Measurements from ENCODE around the gene CECR2. TPM values are rescaled to one million over a fixed set of nuclear protein-coding genes. Genes with fewer than 3 reads are reported as not detected.
A peak's percentile ranks its signal among the peaks of the same experiment; 100 is the strongest.

CECR2 gene
- total RNA-seq, 1 experiment from 2014 or later, result 111 TPM

DNA sequence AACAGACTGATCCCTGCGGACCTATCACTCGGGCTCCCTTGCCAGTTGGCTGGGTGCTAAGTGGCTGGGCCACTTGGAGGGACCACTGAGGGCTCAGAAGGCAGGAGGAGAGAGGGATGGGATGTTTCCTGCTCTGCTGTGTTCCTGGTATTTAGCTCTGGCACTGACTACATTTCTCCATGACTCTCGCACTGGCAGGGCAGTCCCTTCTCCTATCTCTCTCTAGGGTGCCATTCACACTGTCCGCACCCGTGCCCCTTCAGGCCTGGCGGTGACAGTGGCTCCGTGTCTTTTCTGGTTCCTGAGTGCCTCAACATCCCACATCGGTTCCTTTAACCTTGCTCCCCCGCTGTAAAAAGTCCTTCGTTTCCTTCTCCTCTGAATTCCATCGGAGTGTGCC is 31.6 kb upstream of the CECR2 start (continued):
- TF ChIP-seq, protein P1, sequence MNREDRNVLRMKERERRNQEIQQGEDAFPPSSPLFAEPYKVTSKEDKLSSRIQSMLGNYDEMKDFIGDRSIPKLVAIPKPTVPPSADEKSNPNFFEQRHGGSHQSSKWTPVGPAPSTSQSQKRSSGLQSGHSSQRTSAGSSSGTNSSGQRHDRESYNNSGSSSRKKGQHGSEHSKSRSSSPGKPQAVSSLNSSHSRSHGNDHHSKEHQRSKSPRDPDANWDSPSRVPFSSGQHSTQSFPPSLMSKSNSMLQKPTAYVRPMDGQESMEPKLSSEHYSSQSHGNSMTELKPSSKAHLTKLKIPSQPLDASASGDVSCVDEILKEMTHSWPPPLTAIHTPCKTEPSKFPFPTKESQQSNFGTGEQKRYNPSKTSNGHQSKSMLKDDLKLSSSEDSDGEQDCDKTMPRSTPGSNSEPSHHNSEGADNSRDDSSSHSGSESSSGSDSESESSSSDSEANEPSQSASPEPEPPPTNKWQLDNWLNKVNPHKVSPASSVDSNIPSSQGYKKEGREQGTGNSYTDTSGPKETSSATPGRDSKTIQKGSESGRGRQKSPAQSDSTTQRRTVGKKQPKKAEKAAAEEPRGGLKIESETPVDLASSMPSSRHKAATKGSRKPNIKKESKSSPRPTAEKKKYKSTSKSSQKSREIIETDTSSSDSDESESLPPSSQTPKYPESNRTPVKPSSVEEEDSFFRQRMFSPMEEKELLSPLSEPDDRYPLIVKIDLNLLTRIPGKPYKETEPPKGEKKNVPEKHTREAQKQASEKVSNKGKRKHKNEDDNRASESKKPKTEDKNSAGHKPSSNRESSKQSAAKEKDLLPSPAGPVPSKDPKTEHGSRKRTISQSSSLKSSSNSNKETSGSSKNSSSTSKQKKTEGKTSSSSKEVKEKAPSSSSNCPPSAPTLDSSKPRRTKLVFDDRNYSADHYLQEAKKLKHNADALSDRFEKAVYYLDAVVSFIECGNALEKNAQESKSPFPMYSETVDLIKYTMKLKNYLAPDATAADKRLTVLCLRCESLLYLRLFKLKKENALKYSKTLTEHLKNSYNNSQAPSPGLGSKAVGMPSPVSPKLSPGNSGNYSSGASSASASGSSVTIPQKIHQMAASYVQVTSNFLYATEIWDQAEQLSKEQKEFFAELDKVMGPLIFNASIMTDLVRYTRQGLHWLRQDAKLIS (CRISPR knock-in tag; IDR thresholded peaks at IDR 0.05; ENCODE audit: borderline replicate concordance), result no peak

DNA sequence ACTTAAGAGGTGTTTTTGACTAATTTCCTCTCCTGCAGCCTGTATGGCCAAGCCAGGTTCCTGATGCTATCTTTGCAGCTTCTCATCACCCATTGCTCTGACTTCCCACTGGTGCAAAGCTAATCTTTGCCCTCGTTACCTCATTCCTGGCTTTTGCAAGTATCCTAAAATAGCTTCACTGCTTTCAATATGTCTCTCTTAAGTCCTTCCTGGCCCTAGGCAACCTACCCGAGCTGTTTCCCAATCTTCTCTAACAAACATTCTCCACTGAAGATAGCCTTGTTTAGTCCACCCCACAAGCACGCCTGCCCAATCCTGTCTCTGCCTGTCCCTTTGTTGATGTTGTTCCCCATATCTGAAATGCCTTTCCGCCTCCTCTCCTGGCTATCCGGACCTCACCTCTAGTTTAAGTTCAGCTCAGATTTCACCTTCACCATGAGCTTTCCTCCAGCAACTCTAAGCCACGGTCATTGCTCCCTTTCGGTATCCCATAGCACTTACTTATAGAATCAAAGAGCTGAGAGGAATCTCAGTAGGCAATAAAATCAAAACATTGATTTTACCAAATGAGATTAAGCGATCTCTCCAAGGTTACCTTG is 30.1 kb upstream of the CECR2 start:
- no peaks in the 10 kb centered on the region for H3K9me3 Mint-ChIP-seq
- no peak for TF ChIP-seq CREM (CRISPR knock-in tag; IDR thresholded peaks at IDR 0.05)
- TF ChIP-seq, protein P2, sequence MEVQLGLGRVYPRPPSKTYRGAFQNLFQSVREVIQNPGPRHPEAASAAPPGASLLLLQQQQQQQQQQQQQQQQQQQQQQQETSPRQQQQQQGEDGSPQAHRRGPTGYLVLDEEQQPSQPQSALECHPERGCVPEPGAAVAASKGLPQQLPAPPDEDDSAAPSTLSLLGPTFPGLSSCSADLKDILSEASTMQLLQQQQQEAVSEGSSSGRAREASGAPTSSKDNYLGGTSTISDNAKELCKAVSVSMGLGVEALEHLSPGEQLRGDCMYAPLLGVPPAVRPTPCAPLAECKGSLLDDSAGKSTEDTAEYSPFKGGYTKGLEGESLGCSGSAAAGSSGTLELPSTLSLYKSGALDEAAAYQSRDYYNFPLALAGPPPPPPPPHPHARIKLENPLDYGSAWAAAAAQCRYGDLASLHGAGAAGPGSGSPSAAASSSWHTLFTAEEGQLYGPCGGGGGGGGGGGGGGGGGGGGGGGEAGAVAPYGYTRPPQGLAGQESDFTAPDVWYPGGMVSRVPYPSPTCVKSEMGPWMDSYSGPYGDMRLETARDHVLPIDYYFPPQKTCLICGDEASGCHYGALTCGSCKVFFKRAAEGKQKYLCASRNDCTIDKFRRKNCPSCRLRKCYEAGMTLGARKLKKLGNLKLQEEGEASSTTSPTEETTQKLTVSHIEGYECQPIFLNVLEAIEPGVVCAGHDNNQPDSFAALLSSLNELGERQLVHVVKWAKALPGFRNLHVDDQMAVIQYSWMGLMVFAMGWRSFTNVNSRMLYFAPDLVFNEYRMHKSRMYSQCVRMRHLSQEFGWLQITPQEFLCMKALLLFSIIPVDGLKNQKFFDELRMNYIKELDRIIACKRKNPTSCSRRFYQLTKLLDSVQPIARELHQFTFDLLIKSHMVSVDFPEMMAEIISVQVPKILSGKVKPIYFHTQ (CRISPR knock-in tag; IDR thresholded peaks at IDR 0.05), result no peak
- no peak for TF ChIP-seq RORB (CRISPR knock-in tag; IDR thresholded peaks at IDR 0.05)
- TF ChIP-seq, protein P3, sequence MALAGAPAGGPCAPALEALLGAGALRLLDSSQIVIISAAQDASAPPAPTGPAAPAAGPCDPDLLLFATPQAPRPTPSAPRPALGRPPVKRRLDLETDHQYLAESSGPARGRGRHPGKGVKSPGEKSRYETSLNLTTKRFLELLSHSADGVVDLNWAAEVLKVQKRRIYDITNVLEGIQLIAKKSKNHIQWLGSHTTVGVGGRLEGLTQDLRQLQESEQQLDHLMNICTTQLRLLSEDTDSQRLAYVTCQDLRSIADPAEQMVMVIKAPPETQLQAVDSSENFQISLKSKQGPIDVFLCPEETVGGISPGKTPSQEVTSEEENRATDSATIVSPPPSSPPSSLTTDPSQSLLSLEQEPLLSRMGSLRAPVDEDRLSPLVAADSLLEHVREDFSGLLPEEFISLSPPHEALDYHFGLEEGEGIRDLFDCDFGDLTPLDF (CRISPR knock-in tag; IDR thresholded peaks at IDR 0.05), result no peak
- TF ChIP-seq NFE2L1 (CRISPR knock-in tag; IDR thresholded peaks at IDR 0.05), result no peak
- TF ChIP-seq, protein P4, sequence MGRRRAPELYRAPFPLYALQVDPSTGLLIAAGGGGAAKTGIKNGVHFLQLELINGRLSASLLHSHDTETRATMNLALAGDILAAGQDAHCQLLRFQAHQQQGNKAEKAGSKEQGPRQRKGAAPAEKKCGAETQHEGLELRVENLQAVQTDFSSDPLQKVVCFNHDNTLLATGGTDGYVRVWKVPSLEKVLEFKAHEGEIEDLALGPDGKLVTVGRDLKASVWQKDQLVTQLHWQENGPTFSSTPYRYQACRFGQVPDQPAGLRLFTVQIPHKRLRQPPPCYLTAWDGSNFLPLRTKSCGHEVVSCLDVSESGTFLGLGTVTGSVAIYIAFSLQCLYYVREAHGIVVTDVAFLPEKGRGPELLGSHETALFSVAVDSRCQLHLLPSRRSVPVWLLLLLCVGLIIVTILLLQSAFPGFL (CRISPR knock-in tag; IDR thresholded peaks at IDR 0.05; ENCODE audit: borderline replicate concordance), result no peak
- ChIA-PET POLR2A (interaction anchor here (0.5 to 0.7 kb wide), 2 partner anchors 8 to 19 kb away, joined by 3 read pairs; no protein-coding TSS in a partner anchor), CTCF (interaction anchor here (1.2 to 1.7 kb wide), 6 partner anchors 19 to 243 kb away, joined by 3 to 5 read pairs (median 4); no protein-coding TSS in a partner anchor)
- H3K27me3 Mint-ChIP-seq (ENCODE audit: low read depth), result no peaks in the 10 kb centered on the region
- ATAC-seq, result no peak
- no peak for DNase-seq (ENCODE audit: low spot score)
- peak overlapping the region; percentile 21; the same call in 1 of the 2 replicates for H3K27ac Mint-ChIP-seq
- H3K4me3 Mint-ChIP-seq, result no peak overlapping the region
- no peaks in the 10 kb centered on the region for H3K36me3 Mint-ChIP-seq
- peaks cover 11% of the 10 kb centered on the region for H3K4me1 Mint-ChIP-seq

DNA sequence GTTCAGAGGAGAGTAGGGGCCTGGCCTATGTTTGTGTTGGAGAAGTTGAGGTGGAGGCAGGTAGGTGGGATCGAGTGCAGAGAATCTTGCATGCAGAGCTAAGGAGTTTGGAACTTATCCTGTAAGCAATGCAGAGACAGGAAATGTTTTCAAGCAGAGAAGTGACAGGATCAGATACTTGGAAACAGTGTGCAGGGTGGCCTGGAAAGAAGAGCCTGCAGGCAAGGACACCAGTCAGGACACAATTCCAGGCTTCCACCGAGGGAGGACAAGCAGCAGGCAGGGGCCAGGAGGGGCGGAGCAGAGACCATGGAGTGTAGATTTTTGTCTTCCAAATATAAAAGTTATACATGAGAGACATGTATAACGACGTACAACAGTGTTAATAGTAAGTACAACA is 26.9 kb upstream of the CECR2 start:
- Mint-ChIP-seq H3K4me1 (peaks cover 11% of the 10 kb centered on the region), H3K36me3 (no peaks in the 10 kb centered on the region), H3K27ac (peak overlapping the region; percentile 5), H3K4me3 (no peak overlapping the region), H3K27me3 (ENCODE audit: low read depth) (no peaks in the 10 kb centered on the region), H3K9me3 (no peaks in the 10 kb centered on the region)
- POLR2A ChIA-PET, result no interaction called here
- DNase-seq (ENCODE audit: low spot score) (no peak), ATAC-seq (no peak)
- TF ChIP-seq NR3C1 (CRISPR knock-in tag; conservative IDR thresholded peaks at IDR 0.05; ENCODE audit: low read depth), result no peak
- TF ChIP-seq TEAD1 (CRISPR knock-in tag; IDR thresholded peaks at IDR 0.05), result no peak
- TF ChIP-seq, protein P5, sequence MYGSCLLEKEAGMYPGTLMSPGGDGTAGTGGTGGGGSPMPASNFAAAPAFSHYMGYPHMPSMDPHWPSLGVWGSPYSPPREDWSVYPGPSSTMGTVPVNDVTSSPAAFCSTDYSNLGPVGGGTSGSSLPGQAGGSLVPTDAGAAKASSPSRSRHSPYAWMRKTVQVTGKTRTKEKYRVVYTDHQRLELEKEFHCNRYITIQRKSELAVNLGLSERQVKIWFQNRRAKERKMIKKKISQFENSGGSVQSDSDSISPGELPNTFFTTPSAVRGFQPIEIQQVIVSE (CRISPR knock-in tag; IDR thresholded peaks at IDR 0.05; ENCODE audit: borderline replicate concordance), result no peak
- TF ChIP-seq ZBTB21 (CRISPR knock-in tag; IDR thresholded peaks at IDR 0.05; ENCODE audit: borderline replicate concordance), result no peak
- no peak for TF ChIP-seq FOXJ3 (CRISPR knock-in tag; IDR thresholded peaks at IDR 0.05; ENCODE audit: borderline replicate concordance)
- no peak for TF ChIP-seq SMAD4 (CRISPR knock-in tag; IDR thresholded peaks at IDR 0.05)
- CTCF ChIA-PET, result no interaction called here

Measured in WTC11 (cell line).